Measurements from ENCODE around the gene CREB5. TPM values are rescaled to one million over a fixed set of nuclear protein-coding genes. Genes with fewer than 3 reads are reported as not detected.

The CREB5 gene
- total and polyA plus RNA-seq, 8 donors = 2.5 to 11.5 (median 3.6) TPM

DNA sequence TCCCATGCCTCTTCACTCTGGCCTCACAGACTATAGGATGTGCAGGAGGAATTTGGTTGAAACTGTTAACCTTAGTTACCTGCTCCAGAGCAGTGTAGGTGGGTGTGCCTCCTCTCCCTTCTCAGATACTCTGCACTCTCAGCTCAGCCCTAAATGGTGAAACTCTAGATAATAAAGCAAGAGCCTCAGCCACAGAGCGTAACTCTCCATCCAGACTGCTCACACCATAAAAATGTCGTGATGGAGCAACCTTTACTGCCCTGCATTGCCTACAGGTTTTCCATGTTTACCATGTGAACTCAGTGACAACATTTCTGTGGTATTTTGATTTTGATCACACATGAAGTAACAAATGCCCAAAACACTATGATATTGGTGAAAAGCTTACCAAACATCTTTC, 227.7 kb downstream of the CREB5 start:
- Histone ChIP-seq H3K4me3 (no peak overlapping the region), H3K4me1 (peaks cover 0 to 11% (median 0%) of the 10 kb centered on the region in 3 donors), H3K27ac (no peak overlapping the region), H3K27me3 (no peaks in the 10 kb centered on the region), H3K9me3 (no peaks in the 10 kb centered on the region), H3K36me3 (no peaks in the 10 kb centered on the region)
- 77 to 90% methylated on average over 2 of the region's 2 CpGs for WGBS, 2 donors
- ATAC-seq = no peak
- TF ChIP-seq, protein P1, sequence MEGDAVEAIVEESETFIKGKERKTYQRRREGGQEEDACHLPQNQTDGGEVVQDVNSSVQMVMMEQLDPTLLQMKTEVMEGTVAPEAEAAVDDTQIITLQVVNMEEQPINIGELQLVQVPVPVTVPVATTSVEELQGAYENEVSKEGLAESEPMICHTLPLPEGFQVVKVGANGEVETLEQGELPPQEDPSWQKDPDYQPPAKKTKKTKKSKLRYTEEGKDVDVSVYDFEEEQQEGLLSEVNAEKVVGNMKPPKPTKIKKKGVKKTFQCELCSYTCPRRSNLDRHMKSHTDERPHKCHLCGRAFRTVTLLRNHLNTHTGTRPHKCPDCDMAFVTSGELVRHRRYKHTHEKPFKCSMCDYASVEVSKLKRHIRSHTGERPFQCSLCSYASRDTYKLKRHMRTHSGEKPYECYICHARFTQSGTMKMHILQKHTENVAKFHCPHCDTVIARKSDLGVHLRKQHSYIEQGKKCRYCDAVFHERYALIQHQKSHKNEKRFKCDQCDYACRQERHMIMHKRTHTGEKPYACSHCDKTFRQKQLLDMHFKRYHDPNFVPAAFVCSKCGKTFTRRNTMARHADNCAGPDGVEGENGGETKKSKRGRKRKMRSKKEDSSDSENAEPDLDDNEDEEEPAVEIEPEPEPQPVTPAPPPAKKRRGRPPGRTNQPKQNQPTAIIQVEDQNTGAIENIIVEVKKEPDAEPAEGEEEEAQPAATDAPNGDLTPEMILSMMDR (IDR thresholded peaks at IDR 0.05) = no peak
- no peak for FAIRE-seq
- no peak for DNase-seq
- intact Hi-C loops (cut with DNase I) = no loop called here

DNA sequence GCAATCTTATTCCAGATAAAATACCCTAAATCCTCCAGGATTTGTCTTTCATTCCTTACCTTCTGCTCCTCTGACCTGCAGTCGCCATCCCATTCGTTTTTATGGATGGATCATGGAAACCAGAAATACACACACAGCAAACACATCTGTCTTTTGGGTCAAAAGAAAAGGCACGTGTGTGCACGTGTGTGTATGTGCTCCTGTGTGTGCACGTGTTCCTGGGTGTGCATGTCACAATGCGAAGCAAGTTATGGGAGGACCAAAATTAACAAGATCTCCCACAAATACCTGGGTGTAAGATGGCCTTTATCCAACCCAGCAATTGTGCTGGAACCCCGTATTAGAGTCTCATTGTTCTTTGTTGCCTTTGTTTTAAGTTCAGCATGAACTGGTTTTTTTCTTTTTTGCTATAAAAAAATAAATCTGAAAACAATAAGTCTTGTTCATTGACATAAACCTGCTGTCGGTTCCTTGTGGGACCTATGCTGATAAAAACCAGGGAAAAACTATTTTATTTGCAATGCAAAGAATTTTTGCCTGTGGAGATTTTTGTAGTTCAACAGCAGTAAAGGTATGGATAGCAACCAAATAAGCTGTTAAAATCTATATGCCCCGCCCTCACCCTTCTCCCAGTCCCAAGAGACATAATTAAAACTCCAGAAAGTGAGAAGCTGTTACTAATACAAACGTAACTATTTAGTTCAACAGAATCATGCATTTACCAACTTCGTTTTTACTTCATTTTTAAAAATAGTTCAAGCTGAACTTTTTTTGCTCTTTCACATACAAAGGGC, 229.6 kb downstream of the CREB5 start:
- H3K9me3 ChIP-seq = no peaks in the 10 kb centered on the region
- H3K27me3 ChIP-seq = no peaks in the 10 kb centered on the region
- no peaks in the 10 kb centered on the region for H3K36me3 ChIP-seq
- no peak overlapping the region for H3K4me3 ChIP-seq
- ATAC-seq (no peak), FAIRE-seq (no peak), DNase-seq (no peak)
- no peak overlapping the region for H3K27ac ChIP-seq
- WGBS, 2 donors = 66 to 71% methylated on average over 11 of the region's 11 CpGs
- peaks cover 0 to 11% (median 0%) of the 10 kb centered on the region in 3 donors for H3K4me1 ChIP-seq
- TF ChIP-seq, protein P1 (IDR thresholded peaks at IDR 0.05) = no peak
- intact Hi-C loops (cut with DNase I) = no loop called here

DNA sequence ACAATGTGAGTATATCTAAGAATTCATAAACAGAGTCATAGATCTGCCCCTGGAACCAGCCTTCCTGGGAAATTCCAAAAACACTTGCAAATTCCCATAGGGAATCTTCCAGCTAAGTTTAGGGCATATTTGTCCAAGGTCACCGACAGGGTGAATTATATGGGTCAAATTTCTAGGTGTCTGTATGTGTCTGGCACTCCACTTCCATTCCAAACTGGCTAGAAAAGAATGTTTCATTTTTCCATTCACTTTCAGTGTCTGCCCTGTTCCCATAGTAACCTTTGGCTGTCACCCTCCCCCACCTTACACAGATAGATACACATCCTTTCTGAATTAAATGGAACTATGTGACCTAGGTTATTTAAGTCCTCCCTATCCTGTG, 230.9 kb downstream of the CREB5 start:
- H3K27ac ChIP-seq = no peak overlapping the region
- H3K36me3 ChIP-seq = no peaks in the 10 kb centered on the region
- peak in 2 of 4 donors; percentile 28 to 39 for ATAC-seq
- DNase-seq = no peak
- H3K4me1 ChIP-seq = peaks cover 0 to 11% (median 0%) of the 10 kb centered on the region in 3 donors
- H3K9me3 ChIP-seq = no peaks in the 10 kb centered on the region
- no peaks in the 10 kb centered on the region for H3K27me3 ChIP-seq
- TF ChIP-seq, protein P1 (IDR thresholded peaks at IDR 0.05) = no peak
- intact Hi-C loops (cut with DNase I) = no loop called here
- WGBS, 2 donors = 44 to 54% methylated on average over 1 of the region's 1 CpG
- no peak overlapping the region for H3K4me3 ChIP-seq
- FAIRE-seq = no peak

DNA sequence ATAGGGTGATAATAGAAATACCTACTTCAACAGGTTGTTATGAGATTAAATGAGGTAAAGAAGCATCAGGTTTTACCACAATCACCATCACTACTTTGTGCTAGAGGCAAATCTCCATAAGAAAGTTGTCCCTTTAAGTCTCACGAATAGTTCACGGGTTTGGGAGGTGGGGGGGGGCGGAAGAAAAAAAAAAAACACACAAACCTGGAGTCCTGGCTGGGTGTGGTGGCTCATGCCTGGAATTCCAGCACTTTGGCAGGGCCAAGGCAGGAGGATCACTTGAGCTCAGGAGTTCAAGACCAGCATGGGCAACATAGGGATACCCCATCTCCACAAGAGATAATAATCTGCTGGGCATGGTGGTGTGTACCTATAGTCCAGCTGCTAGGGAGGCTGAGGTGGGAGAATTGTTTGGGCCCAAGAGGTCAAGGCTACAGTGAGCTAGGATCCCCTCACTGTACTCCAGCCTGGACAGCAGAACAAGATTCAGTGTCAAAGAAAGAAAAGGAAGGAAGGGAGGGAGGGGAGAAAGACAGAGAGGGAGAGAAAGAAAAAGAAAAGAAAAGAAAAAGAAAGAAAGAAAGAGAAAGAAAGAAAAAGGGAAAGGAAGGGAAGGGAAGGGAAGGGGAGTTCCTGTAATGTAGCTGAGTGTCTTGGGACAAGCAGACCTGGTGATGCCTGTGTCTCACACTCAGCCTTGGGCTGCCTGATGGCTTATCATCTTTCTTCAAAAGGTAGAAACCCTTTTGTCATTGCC, 231.4 kb downstream of the CREB5 start:
- FAIRE-seq (no peak), DNase-seq (no peak), ATAC-seq (no peak)
- intact Hi-C loops (cut with DNase I) = no loop called here
- no peaks in the 10 kb centered on the region for H3K36me3 ChIP-seq
- H3K27me3 ChIP-seq = no peaks in the 10 kb centered on the region
- no peaks in the 10 kb centered on the region for H3K9me3 ChIP-seq
- H3K4me1 ChIP-seq = peaks cover 0 to 7% (median 0%) of the 10 kb centered on the region in 3 donors
- no peak overlapping the region for H3K4me3 ChIP-seq
- TF ChIP-seq, protein P1 (IDR thresholded peaks at IDR 0.05) = no peak
- H3K27ac ChIP-seq = no peak overlapping the region
- WGBS, 2 donors = 23 to 44% methylated on average over 3 of the region's 3 CpGs

Measured in pancreas (tissue), 10 donors.